ES-I3 (cell line): ENCODE data around the gene PARD3.

Experiments used
- H3K36me3 ChIP-seq: 2 replicates; pipeline ENCODE4 v1.6.1; 2013; ENCODE audit warnings: mild to moderate bottlenecking, low read length, control low read depth, moderate library complexity; ENCODE audit not compliant: insufficient read depth
- H3K4me1 ChIP-seq: 2 replicates; pipeline ENCODE4 v1.6.1; 2013; ENCODE audit warnings: mild to moderate bottlenecking, control low read depth, low read length; ENCODE audit not compliant: insufficient read depth
- H3K9ac ChIP-seq: 2 replicates; pipeline ENCODE4 v1.6.1; 2013; ENCODE audit warnings: low read depth, mild to moderate bottlenecking, low read length, moderate library complexity
- H3K9me3 ChIP-seq: 2 replicates; pipeline ENCODE4 v1.6.1; 2013; ENCODE audit warnings: mild to moderate bottlenecking, low read length, moderate library complexity; ENCODE audit not compliant: control insufficient read depth, insufficient read depth

Gene PARD3

GRCh38 chr10:34775044-34775637 lies 40.0 kb downstream of the PARD3 start:
- Histone ChIP-seq H3K4me1 (peaks cover 8% of the 10 kb centered on the region; the same call in 1 of the 2 replicates), H3K9ac (no peak overlapping the region), H3K9me3 (no peaks in the 10 kb centered on the region), H3K36me3 (no peaks in the 10 kb centered on the region)

DNA sequence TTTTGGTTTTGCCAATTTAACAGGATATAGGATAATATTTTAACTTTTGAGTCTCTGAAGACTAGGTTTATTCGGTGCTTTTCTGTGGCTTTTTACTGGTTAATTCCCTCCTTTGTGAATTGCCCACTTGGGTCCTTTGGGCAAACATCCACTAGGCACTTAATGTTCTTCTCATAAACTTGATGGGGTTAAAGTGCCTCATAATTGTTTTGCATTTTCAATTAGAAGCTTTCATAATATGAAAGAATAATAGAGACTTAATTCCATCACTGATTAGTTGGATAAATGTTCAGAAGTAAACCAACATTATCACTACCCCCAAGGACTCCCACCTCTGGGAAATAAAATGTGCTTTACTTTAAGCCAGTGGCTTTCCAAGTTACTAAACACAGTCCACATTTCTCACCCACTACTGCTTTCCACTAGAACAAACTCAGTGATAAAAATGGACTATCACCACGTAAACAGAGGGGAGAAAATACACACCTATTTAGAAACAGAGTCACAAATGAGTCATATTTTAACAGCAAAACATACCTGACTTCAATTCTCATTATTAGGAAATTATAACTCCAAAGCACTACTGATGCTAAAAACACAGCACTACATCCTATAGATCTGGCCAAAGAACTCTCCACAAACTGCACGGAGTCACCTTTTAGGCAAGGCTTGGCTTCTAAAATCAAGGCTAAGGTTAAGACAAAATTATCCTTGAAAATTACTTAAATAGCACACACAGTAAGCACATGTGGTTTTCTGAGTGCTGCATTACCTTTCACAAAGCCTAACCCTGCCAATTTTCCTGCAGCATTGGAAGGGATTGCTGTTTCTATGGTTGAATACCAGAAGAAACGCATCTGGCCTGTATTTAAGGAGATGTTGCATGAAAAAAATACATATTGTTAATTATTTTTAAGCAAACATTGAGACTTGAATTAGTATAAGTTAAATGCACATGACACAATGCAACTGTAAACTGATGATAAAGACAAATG lies 41.2 kb downstream of the PARD3 start:
- Histone ChIP-seq H3K9me3 (no peaks in the 10 kb centered on the region; the same call in 1 of the 2 replicates), H3K4me1 (peaks cover 8% of the 10 kb centered on the region; the same call in 1 of the 2 replicates)

GRCh38 chr10:34771525-34771924 lies 43.6 kb downstream of the PARD3 start:
- no peak overlapping the region for H3K9ac ChIP-seq
- H3K4me1 ChIP-seq: peaks cover 3% of the 10 kb centered on the region; the same call in 1 of the 2 replicates
- H3K9me3 ChIP-seq: no peaks in the 10 kb centered on the region; the same call in 1 of the 2 replicates
- H3K36me3 ChIP-seq: no peaks in the 10 kb centered on the region

More for the DNA sequence above, 41.2 kb downstream of the PARD3 start:
- H3K36me3 ChIP-seq: no peaks in the 10 kb centered on the region
- H3K9ac ChIP-seq: no peak overlapping the region

- Histone ChIP-seq H3K9ac (no peak overlapping the region), H3K4me1 (peaks cover 3% of the 10 kb centered on the region; the same call in 1 of the 2 replicates), H3K36me3 (no peaks in the 10 kb centered on the region), H3K9me3 (no peaks in the 10 kb centered on the region; the same call in 1 of the 2 replicates)
Observed at GRCh38 chr10:34771106-34771505, 44.0 kb downstream of the PARD3 start.

DNA sequence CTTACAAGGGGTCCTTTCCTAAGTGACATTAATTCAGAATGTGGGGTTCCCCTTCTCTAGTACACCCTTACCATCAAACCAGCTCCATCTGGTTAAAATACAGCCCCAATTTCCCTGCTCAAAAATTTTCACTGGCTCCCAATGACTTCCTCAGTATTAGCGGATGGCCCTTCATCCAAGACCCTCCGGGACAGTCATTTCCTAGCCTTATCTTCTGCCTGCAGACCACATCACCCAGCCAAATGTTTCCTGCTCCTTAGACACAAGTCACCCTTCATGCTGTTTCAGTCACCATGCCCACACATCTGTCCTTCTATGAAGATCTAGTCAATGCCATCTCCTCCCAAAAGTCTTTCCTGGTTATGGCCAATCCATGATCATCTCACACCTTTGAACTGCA lies 45.2 kb downstream of the PARD3 start:
- Histone ChIP-seq H3K9ac (no peak overlapping the region), H3K4me1 (peaks cover 3% of the 10 kb centered on the region; the same call in 1 of the 2 replicates), H3K36me3 (no peaks in the 10 kb centered on the region), H3K9me3 (no peaks in the 10 kb centered on the region; the same call in 1 of the 2 replicates)

- Histone ChIP-seq H3K4me1 (peaks cover 3% of the 10 kb centered on the region; the same call in 1 of the 2 replicates), H3K9me3 (no peaks in the 10 kb centered on the region; the same call in 1 of the 2 replicates), H3K9ac (no peak overlapping the region), H3K36me3 (no peaks in the 10 kb centered on the region)
Observed at GRCh38 chr10:34768972-34769330, 46.1 kb downstream of the PARD3 start.

GRCh38 chr10:34768261-34768971 lies 46.7 kb downstream of the PARD3 start:
- Histone ChIP-seq H3K36me3 (no peaks in the 10 kb centered on the region), H3K9ac (no peak overlapping the region), H3K4me1 (peaks cover 3% of the 10 kb centered on the region; the same call in 1 of the 2 replicates), H3K9me3 (no peaks in the 10 kb centered on the region; the same call in 1 of the 2 replicates)

DNA sequence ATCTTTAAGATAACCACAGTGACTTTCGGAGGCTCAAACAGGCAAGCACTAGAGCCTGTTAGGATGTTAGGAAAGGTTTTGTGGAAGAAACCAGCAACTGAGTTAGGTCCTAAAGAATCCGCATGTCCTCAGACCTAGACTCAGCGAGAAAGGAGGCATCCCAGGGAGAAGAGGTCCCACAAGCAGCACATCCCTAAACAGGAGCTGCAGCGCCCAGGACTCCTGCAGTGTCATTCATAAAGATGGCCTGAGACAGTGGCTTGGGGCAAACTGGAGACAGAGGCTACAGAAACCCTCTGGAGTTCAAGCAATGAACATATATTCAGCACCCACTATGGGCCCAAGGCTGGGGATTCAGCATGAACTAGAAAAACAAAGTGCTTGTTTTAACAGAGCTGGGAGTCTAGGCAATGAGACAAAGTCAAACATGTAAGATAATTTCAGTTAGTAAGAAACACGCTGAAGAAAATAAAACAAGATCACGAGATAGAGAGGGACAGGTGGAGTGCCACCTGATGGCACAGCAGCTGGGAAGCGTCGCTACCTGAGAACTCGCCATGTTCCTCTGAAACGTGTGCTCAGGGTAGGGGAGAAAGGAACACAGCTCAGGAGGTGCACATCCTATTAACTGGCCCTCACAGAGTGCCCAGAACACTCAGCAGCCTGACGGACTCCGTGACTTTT lies 48.1 kb downstream of the PARD3 start:
- H3K9ac ChIP-seq: no peak overlapping the region

GRCh38 chr10:34766266-34766600 lies 48.9 kb downstream of the PARD3 start:
- peaks cover 3% of the 10 kb centered on the region; the same call in 1 of the 2 replicates for H3K4me1 ChIP-seq
- no peaks in the 10 kb centered on the region for H3K36me3 ChIP-seq
- H3K9ac ChIP-seq: no peak overlapping the region
- no peaks in the 10 kb centered on the region; the same call in 1 of the 2 replicates for H3K9me3 ChIP-seq

More for the DNA sequence above, 48.1 kb downstream of the PARD3 start:
- H3K36me3 ChIP-seq: no peaks in the 10 kb centered on the region
- H3K4me1 ChIP-seq: peaks cover 3% of the 10 kb centered on the region; the same call in 1 of the 2 replicates
- H3K9me3 ChIP-seq: no peaks in the 10 kb centered on the region; the same call in 1 of the 2 replicates

DNA sequence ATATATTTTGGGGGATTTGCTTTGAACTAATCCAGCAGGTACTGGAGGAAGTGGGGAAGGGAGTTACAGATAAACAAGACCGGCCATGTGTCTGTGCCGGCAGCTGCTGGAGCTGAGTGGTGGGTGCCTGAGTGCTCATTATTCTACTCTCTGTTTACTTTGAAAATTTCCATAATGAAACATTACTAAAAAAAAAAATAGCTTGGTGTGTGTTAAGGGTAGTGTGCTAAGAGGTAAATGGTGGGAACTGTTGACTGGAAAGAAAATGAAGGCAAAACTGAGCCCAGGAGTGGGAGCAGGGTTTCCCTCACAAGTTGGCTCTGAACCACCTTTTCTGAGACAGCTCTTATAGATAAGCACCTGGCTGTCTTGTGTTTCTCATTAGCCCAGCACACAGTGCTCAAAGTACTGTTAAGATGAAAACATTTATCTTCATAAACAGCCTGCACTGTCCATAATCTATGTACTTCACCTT lies 50.6 kb downstream of the PARD3 start:
- Histone ChIP-seq H3K9me3 (no peaks in the 10 kb centered on the region), H3K9ac (no peak overlapping the region), H3K36me3 (no peaks in the 10 kb centered on the region), H3K4me1 (peaks cover 3% of the 10 kb centered on the region; the same call in 1 of the 2 replicates)

- H3K36me3 ChIP-seq: no peaks in the 10 kb centered on the region
- H3K9me3 ChIP-seq: no peaks in the 10 kb centered on the region
- H3K9ac ChIP-seq: no peak overlapping the region
- H3K4me1 ChIP-seq: peaks cover 7% of the 10 kb centered on the region; the same call in 1 of the 2 replicates
Observed at GRCh38 chr10:34762603-34763299, 52.3 kb downstream of the PARD3 start.

GRCh38 chr10:34762156-34762555 lies 52.9 kb downstream of the PARD3 start:
- Histone ChIP-seq H3K9ac (no peak overlapping the region), H3K4me1 (peaks cover 7% of the 10 kb centered on the region; the same call in 1 of the 2 replicates), H3K36me3 (no peaks in the 10 kb centered on the region), H3K9me3 (no peaks in the 10 kb centered on the region)

- 0 out of 2 replicates have a peak, but pooled peaks cover 4% of the 10 kb centered on the region for H3K4me1 ChIP-seq
- no peak overlapping the region for H3K9ac ChIP-seq
- H3K36me3 ChIP-seq: no peaks in the 10 kb centered on the region
- no peaks in the 10 kb centered on the region for H3K9me3 ChIP-seq
Observed at GRCh38 chr10:34761453-34761852, 53.6 kb downstream of the PARD3 start.
